HG02938 (cell line): Measurements from ENCODE around the gene KRTAP6-3.

Experiments used
- ATAC-seq: cut with Tn5 transposase; IDR thresholded peaks from one replicate; pipeline ENCODE4 v1.9.1; 2021; ENCODE audit warnings: mild to moderate bottlenecking, moderate library complexity; ENCODE audit not compliant: unreplicated experiment

The KRTAP6-3 gene

DNA sequence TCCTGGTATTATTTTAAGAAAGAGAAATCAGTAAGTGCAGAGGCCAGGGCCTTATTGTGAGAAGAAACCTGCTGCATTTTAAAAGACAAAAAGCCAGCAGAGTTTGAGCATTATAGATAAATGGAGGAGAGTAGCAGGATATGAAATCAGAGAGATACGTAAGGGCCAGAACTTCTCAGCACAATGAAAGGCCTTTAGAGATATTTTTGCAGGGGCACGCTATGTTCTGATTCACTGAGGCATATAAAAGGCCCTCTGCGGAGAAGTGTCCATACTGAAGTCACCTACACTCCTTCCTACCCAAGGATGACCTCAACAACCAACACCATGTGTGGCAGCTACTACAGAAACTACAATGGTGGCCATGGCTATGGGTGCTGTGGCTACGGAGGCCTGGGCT, at the start of gene KRTAP6-3:
Gene KRTAP6-3 (plus strand): TSS at position 301 of the 400 bp plus-strand sequence. CDS start 6 bp downstream, at position 307.
- ATAC-seq: no peak

DNA sequence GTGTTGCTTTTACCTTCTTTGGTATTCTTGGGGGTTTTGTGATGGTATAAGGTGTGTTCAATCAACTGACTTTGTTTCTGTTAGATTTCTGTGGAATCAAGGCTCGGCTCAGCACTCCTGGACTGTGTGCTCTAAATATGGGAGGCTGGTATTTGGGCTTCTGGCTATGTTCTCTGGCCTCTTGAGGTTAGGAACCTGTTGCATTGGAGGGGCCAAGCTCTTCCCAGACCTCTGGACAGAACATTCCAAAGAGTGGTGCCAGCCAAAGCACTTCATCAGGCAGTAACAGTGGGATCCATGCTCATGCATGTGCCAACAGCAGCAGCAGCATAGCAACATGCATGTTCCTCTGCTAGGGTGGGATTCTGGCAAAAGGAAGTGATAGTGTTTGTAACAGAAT, 39.5 kb upstream of the KRTAP6-3 start:
- no peak for ATAC-seq

- ATAC-seq: no peak
Measured at GRCh38 chr21:30555095-30555494, 37.1 kb upstream of the KRTAP6-3 start.

- ATAC-seq: no peak
Measured at GRCh38 chr21:30561264-30561895, 30.9 kb upstream of the KRTAP6-3 start, which contains the start of gene KRTAP19-7. Gene KRTAP19-7, minus strand, starts transcription at chr21:30561314. Its CDS starts 25 bp downstream, at chr21:30561289.

- no peak for ATAC-seq
Measured at GRCh38 chr21:30561957-30562356, 30.3 kb upstream of the KRTAP6-3 start.

DNA sequence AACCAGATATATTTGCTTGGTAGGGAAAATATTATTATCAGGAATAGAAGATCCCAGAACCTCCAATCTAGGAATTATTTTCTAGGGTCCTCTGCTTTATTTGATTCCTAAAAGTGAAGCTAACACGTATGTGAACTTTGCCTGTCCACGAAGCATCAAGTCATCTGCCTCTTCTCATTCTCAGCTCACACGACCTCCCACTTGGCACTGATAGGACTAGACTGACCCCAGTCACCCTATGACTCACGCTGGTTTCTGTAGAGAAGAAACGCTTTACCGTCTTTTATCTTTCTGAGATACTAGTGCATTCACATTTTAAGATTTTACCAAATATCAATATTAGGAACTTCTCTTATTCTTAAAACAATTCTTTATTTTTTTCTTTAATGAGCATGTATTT, 29.2 kb upstream of the KRTAP6-3 start:
- no peak for ATAC-seq

DNA sequence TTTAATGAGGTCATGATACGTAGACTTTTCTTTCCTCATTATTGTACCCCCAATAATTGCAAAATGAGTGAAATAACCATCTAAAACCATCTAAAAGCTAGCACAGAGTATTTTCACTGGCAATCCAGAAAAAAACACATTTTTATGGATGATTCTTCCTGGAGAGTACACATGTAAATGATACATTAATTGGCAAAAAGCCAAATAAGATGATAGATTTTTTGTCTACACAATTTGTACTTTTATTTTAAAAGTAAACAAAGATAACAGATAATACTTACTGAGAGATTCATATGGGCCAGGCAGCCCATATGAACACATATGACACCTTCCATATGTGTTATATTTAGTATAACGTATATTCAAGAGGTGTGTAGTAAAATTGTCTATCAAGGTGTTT, 28.6 kb upstream of the KRTAP6-3 start:
- no peak for ATAC-seq

GRCh38 chr21:30567617-30568016, 24.6 kb upstream of the KRTAP6-3 start:
- no peak for ATAC-seq

GRCh38 chr21:30577766-30578165, 14.5 kb upstream of the KRTAP6-3 start:
- no peak for ATAC-seq

DNA sequence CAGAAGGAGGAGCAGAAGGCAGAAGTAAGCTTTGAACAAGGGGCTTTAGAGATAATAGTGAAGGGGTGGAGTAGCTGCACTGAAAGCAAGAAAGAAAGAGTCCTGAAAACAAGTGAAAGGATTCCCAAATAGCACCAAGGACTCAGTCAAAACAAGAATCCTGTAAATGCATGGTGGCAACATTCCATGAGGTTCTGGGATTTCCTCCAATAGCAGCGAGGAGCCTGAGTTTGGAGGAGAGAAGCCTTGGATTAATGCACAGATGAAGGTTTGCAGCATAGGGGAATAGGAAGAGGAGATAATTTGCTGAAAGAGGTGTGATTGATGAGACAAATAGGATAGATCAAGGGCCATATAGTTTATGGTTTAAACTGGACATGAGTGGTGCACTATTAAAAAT, 12.9 kb upstream of the KRTAP6-3 start:
- no peak for ATAC-seq

GRCh38 chr21:30580132-30580531, 12.1 kb upstream of the KRTAP6-3 start:
- ATAC-seq: no peak

DNA sequence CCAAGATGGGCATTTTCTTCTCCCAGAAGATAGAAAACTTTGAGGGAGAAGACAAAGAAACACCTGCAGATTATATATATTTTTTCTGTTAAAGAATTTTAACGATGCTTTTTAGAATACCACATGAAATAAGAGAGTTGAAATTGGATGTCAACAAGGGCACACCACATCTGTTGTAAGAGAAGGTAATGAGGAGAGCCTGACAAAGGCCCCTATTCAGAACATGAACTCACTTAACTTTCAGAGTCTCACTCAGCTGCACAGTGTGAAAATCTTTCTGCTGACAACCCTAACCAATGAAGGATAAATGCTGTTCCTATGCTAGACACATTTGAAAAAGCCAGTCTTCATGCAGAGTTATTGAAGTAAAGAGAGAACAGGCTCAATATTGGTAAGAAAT, 9.4 kb upstream of the KRTAP6-3 start:
- no peak for ATAC-seq

GRCh38 chr21:30590297-30590696, 1.9 kb upstream of the KRTAP6-3 start, which contains the start of gene KRTAP22-2:
Gene KRTAP22-2, minus strand, starts transcription at chr21:30590397.
- no peak for ATAC-seq

GRCh38 chr21:30598802-30599201, 6.6 kb downstream of the KRTAP6-3 start, which contains the start of gene KRTAP6-2:
Gene KRTAP6-2, minus strand, starts transcription at chr21:30598902. Its CDS starts 28 bp downstream, at chr21:30598874.
- ATAC-seq: no peak

- ATAC-seq: no peak
Measured at GRCh38 chr21:30600787-30601186, 8.5 kb downstream of the KRTAP6-3 start, which contains the start of gene KRTAP22-1. Gene KRTAP22-1, plus strand, starts transcription at chr21:30601087.

DNA sequence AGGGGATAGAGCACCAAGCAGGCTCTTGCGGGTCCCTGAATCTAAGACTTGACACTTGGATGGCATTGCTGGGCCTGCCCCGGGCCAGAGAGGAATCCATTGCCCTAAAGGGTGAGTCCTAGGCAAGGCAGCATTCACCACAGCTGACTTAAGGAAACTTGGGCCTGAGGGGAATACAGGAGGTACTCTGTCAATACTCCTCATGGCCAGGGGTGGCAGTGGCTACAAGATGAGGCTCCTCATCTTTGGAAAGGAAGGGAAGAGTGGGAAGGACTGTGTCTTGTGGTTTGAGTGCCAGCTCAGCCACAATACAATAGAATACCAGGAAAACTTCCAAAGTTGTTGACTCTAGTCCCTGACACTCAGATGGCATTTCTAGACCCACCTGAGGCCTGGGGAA, 13.7 kb downstream of the KRTAP6-3 start:
- ATAC-seq: no peak

DNA sequence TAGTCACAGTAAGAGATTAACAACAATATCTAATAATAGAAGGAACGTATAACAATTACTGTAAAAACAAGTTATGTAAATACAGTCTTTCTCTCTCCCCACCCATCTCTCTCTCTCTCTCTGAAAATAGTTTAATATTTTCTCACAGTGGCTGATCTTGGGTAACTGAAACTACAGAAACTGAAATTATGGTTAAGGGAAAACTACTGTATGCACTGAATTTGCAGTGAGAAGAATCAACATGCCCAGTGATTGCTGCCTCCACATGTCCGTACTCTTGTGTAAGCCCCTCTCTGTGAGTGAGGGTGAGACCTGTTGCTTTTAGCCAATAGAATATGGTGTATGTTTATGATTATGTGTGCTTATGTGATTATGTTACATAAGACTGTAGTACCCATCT, 19.9 kb downstream of the KRTAP6-3 start:
- ATAC-seq: no peak

GRCh38 chr21:30613836-30614235, 21.6 kb downstream of the KRTAP6-3 start, which contains the start of gene KRTAP6-1:
Gene KRTAP6-1, minus strand, starts transcription at chr21:30613930. Its CDS starts 26 bp downstream, at chr21:30613904.
- no peak for ATAC-seq

DNA sequence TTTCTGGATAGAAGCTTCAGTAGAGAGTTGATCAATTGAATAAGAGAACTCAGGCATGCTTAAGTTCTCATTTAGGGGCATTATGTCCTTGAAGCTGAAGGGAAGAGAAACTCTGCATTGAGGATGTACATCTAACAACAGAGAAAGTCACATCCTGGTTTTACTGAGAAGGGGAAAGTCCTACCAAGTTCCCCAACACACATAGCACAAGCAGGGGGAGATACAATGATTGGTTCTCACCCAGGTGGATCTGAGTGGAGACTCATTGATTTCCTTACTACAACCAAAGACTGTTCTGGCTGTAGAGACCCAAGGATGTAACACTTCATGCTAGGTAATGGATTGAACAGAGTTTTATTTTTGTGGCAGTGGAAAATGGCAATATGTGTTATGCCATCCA, 23.0 kb downstream of the KRTAP6-3 start:
- ATAC-seq: no peak

GRCh38 chr21:30616125-30616524, 23.9 kb downstream of the KRTAP6-3 start, which contains the start of gene KRTAP20-1:
Gene KRTAP20-1, plus strand, starts transcription at chr21:30616425. Its CDS starts 30 bp downstream, at chr21:30616455.
- ATAC-seq: no peak

- no peak for ATAC-seq
Measured at GRCh38 chr21:30620080-30620479, 27.8 kb downstream of the KRTAP6-3 start.

- no peak for ATAC-seq
Measured at GRCh38 chr21:30620522-30620921, 28.3 kb downstream of the KRTAP6-3 start, which contains the start of gene KRTAP20-4. Gene KRTAP20-4, plus strand, starts transcription at chr21:30620627.
